ENCODE measurements around the gene MOCS2.
A peak's percentile ranks its signal among the peaks of the same experiment; 100 is the strongest.
"Not testable (repeated sequence)": the region's sequence is repeated elsewhere in the genome, so short reads cannot be mapped to it uniquely, and the experiment has no call there.

The MOCS2 gene, protein sequence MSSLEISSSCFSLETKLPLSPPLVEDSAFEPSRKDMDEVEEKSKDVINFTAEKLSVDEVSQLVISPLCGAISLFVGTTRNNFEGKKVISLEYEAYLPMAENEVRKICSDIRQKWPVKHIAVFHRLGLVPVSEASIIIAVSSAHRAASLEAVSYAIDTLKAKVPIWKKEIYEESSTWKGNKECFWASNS

DNA sequence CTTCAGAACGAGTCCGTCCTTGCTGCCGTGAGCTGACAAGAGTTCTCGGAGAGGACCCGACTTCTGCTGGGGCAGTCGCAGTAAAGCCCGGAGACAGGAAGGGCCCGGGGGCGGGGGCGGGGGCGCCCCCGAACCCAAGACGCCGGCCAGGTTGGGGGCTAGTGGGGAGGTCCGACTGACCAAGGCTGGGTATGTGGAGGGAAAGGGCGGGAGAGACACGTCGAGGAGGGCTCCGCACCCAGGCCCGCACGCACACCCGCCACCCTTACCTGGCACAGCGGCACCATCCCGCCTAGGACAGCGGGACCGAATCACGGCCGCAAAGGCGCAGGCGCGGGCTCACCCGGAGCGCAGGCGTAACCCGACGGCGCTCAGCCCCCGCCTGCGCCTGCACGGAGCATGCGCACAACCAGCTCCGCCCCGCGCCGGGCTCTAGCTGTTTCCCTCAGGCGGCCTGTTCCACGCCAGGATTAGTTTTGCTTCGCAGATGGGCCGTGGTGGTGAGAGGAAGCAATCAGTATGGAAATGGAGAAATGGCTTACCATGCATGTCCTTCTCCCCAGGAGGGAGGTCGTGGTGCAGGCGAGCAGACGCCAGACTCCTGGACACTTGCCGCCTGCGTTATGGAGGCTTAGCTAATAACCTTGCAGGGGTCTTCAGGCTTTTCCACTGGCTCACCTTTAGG is at the start of gene MOCS2:
Gene MOCS2, minus strand, starts transcription at position 315 of the 685 bp plus-strand sequence. CDS start 2,583 bp downstream, outside the sequence.
- peak; percentile 49 for DNase-seq (ENCODE audit: low read depth)

DNA sequence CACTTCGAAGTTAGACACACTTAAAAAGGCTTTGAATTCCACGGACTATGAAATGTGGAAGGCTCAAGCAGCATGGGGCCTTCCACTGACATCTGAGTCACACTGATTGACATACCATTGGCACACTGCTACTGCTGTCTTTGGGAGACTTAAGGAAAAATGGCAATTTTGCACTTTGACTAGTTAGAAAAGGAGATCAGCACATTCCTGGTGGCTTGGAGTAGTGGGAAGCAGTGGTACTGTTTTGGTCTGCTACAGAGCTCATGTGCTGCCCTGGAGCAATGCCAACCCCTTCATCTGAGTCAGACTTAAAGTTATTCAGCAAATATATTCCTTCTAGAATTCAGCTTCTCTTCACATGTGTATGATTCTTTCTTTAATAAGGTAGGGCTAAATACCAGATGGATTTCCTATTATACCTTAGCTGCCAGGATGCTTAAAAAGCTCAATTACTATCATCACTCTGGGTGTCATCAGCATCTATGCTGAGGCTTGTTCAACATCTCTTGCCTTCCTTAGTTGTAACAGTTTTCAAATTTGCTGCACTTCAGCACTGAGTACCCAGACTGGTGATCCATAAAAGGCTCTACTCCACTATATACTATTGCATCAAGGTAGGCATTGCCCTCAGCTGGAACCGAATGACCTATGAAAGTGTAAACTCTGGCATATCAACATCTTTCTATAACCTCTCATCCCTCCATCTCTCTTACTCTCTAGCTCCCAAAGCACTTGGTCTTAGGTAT is 42.3 kb upstream of the MOCS2 start:
- DNase-seq (ENCODE audit: low read depth): peak; percentile 74

DNA sequence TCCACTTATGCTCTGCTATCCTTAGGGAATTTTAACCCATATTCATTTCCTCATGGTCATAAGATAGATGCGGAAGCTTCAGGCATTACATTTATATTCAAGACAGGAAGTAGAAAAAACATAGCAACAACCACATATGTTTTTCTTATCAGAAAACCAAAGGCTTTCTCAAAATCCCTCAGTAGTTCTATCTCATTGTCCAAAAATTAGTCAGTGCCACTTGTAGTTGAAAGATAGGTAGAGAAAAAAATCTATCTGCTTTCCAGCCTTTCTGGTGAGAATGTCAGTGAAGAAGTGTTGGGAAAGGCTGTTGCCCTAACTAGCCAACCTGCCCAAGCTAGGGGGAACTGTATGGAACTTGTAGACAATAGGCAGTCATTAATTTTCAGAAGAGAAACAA is 23.5 kb upstream of the MOCS2 start:
- no peak for DNase-seq (ENCODE audit: low read depth)

DNA sequence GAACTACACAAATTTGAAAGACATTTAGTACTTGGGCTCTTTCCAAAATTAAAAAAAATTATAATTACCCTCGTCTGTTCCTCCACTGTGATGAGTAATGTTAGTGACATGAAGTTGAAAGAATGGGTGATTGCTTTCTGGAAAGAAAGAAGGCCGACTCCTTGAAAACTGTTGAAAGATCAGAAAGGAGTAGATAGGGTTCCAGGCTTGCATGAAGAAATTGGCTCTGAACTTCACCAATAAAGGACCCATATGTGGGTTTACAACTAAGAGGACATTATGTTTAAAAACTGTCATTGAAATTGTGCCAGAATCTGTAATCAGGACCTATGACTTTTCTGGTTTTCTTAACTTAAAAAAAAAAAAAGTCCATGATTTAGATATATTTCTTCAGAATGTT is 20.7 kb upstream of the MOCS2 start:
- DNase-seq (ENCODE audit: low read depth): no peak

DNA sequence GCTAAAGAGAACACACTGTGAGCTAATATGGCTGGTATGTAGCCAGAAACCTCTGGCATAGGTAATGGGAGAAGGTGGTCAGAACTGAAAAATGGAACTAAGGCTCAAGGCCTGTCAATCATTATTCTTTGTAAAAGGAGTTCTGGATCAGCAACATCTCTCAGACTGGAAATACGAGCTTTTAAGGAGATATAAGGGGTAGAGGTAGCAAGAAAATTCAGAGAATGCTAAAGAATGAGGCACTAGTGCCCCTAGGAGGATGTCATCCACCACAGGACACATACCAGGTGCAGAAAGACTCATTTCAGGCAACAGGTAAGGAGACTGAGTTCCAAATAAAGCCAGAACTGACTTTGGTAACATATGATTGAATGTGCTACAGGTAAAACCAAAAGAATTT is 18.9 kb upstream of the MOCS2 start:
- no peak for DNase-seq (ENCODE audit: low read depth)

DNA sequence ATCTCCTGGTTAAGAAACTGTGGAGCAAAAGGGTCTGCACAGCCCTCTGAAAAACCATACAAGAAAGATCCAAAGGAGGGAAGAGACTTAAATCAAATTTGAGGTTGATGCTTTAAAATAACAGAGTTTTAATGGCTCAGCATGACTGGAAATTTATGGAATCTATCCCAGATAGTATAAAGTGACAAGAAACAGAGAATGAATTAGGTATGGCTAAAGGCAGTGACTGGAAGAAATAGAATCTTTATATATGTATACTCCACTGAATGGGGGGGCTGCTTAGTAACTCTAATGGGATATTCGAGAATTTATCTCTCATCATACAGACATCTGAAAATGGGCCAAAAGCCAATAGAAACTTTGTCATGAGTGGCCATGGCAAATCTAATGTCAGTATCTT is 17.6 kb upstream of the MOCS2 start:
- DNase-seq (ENCODE audit: low read depth): no peak

DNA sequence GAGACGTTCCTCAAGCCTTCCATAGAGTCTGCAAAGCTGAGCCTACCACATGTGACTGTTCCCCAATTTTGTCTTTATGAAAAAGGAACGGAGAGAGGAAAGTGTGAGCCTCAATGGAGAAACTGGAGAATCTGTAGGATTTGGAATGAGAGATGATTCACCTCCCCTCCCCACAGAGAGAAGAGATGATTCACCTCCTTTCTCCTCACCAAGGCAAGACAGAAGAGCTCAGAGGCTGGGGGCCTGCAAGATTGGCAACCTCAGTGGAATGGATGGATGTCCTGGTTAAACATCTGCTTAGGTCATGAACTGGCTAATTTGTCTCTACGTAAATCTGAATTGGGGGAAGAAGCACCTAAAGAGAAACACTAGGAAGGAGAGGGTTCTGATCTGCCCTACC is 17.0 kb upstream of the MOCS2 start:
- peak; percentile 35 for DNase-seq (ENCODE audit: low read depth)

DNA sequence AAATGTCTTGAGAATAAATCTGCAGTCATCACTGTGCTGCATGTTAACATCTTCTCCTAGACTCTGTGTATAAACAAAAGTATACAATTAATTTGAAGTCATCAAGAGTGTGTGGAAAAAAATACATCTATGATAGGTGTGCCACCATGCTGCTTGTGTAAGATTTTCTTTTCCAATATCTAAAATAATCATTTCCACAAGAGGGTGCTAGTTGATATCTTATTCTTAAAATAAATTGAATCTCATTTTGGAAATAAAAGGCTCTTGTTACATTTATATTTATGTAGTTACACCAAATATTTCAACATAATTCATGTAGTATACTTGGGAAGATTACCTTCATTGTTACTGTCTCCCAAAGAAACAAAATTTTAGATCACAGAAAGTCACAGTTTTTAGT is 14.1 kb upstream of the MOCS2 start:
- DNase-seq (ENCODE audit: low read depth): no peak

DNA sequence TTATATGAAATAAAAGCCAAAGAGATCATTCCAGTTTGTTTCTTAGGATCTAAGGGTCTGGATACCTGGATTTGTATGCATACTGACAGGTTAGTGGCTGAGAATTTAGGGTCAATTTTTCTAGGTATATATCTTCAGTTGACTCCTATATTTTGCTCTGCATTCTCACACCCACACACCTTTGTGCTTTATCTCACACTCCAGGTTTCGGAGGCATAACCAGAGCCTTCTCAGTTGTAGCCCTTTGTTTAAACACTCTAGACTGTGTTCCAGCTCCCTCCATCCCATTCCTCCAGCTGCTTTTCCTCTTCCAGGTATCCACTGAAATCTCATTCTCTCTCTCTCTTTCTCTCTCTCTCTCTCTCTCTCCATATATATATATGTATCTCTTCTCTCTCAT is 10.6 kb upstream of the MOCS2 start:
- no peak for DNase-seq (ENCODE audit: low read depth)

DNA sequence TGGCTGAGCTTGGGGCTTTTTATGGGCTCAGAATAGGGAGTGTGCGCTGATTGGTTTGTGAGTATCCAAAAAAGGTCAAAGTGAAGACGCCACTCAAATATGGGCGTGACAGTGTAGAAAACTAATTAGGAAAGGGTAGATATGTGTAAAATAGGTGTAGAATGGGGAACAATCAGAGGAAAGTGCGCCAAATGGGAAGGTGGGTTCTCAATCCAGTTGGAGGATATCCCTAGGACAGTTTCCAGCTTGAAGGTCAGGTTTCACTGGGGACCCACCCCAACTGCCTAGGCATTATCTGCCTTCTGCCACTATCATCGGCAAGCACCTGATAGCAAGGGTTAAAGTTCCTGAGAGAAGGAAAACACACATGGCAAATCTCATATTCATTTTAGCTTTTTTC is 9.3 kb upstream of the MOCS2 start:
- no peak for DNase-seq (ENCODE audit: low read depth)

DNA sequence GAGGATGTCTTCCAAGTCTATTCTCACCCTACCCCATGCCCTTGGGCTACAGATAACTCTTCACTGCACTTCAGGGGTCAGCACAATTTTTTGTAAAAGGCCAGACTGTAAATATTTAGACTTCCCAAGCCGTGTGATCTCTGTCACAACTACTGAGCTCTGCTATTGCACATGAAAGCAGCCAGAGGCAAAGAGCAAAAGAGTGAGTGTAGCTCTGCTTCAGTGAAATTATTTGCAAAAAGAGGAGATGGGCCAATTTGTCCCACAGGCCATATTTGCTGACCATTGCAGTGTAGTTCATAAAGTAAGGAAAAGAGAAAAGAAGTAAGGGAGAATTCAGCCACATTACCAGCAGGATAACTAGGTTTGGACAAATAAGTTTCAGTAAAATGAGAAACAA is 7.0 kb upstream of the MOCS2 start:
- DNase-seq (ENCODE audit: low read depth): no peak

DNA sequence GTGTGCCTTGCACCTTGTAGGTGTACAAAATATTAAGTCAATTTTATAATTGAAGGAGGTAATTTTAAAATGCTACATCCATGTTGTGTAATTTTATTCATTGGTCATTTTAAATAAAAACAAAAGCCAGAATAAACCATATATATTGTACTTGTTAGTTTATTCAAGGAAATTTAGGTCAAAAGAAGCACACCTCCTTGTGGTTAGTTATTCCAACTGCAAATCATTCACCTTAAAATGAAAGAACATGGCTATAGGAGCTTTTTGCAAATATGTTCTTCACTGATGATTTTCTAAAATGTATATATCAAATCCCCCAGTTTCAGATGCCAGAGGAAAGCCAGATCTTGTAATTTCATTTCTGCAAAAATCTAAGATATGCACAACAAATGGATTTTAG is 5.4 kb upstream of the MOCS2 start:
- DNase-seq (ENCODE audit: low read depth): no peak

DNA sequence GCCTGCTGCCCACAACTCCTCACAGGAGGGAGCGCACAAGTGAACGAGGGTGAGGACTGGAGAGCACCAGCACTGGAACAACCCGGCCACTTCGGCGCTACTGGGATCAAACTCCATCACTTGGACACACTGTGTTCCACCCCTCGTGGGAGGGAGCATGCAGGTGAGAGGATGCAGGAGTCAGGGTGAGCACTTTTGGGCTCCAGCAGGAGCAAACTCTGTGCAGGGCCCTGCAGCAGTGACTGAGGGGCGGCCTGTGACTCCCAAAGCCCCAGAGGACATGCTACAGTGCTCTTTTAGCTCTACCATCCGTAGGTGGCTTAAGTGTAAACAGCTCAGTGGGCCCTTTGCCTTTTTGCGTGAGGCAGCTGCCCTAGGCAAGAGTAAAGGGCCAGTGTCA is 4.4 kb upstream of the MOCS2 start:
- no peak for DNase-seq (ENCODE audit: low read depth)

DNA sequence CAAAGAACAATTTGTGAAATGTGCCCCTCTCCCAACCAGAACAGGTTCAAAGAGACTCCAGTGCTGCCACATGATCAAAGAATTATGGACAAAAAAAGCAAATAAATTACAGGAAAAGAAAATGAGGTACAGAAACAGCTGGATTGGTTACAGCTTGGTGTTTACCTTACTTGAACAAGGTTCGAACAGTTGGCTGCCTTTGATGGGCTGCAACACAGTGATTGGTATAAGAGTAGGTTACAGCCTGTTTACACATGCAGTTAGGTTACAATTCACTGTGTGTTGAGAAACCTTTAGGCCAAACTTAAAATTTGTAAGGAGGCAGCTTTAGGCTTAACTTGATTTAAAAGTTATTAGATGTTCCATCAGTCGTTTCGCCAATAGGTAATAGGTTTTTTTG is 3.4 kb upstream of the MOCS2 start:
- DNase-seq (ENCODE audit: low read depth): no peak

DNA sequence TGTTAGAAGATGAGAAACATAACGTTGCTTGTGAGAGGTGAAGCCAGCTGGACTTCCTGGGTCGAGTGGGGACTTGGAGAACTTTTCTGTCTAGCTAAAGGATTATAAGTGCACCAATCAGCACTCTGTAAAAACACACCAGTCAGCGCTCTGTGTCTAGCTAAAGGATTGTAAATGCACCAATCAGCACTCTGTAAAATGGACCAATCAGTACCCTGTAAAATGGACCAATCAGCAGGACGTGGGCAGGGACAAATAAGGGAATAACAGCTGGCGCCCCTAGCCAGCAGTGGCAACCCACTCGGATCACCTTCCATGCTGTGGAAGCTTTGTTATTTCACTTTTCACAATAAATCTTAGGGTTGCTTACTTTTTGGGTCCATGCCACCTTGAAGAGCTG is 2.8 kb upstream of the MOCS2 start:
- DNase-seq (ENCODE audit: low read depth): not testable (repeated sequence)

DNA sequence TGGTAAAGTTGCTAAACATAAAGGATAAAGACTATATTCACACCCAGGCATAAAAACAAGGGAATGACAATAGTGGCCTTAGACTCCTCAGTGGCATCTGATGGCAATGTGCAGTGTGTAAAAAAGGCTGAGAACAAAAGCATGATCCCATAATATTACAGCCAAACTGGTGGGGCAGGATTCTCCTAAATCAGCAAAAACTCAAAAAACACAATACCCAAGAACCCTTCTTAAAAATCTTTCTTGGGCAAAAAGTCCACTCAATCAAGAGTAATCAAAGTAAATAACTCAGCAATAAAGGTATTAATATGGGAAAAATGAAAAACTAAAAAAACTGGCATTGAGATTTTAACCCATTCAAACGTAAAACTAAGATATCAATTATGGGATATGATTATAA is 1.6 kb upstream of the MOCS2 start:
- no peak for DNase-seq (ENCODE audit: low read depth)

DNA sequence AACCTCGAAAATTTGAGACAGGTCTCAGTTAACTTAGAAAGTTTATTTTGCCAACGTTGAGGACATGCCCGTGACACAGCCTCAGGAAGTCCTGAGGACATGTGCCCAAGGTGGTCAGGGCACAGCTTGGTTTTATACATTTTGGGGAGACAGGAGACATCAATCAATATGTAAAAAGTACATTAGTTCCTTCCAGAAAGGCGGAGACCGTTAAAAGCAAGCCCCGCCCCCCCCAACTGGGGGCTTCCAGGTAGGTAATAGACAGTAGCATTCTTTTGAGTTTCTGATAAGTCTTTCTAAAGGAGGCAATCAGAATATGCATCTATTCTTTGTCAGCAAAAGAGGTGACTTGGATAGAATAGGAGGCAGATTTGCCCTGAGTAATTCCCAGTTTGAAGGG is 599 bp upstream of the MOCS2 start:
- no peak for DNase-seq (ENCODE audit: low read depth)

DNA sequence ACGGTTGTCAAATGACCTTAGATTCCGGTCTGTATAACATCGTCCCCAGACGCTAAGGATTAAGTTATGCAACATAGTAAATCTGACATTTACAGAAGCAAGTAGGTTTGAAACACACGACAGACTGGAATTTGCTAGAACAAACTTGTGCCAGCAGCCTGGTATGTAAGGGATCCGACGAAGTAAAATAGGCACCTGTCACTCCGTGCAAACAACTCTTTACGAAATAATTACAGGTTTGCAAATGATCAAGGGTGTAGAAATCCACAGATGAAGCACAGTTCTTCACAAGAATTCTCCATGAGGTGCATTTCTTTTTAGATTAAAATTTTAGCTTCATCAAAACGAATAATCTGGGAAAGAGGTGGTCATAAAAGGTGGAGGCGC is 508 bp downstream of the MOCS2 start:
- DNase-seq (ENCODE audit: low read depth): no peak

DNA sequence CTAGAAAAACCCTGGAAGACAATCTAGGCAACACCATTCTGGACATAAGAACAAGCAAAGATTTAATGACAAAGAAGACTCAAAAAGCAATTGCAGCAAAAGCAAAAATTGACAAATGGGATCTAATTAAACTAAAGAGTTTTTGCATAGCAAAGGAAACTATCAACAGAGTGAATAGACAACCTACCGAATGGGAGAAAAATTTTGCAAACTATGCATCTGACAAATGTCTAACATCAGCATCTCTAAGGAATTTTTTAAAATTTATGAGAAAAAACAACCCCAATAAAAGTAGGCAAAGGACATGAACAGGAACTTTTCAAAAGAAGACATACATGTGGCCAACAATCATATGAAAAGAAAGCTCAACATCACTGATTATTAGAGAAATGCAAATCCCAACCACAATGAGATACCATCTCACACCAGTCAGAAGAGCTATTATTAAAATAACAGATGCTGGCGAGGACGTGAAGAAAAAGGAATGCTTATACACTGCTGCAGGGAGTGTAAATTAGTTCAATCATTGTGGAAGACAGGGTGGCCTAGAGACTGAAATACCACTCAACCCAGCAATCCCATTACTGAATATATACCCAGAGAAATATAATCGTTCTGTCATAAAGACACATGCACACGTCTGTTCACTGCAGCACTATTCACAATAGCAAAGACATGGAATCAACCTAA is 3.8 kb downstream of the MOCS2 start:
- DNase-seq (ENCODE audit: low read depth): no peak

DNA sequence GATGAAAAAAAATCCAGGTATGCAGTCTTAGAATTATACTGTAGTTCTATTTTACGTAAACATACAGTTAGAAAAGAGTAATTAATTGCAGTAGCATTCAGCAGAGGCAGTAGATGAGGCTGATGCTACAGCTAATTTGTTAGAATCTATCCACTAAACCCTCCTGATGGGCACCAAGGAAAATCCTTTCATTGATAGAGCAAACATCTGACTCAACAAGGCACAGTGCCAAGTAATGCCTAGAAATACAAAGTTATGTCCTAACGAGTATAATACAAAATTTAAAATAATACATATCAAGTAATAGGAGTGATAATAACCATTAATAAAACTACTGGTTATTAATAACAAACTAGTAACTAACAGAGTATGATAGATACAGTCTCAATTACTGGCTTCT is 9.0 kb downstream of the MOCS2 start:
- DNase-seq (ENCODE audit: low read depth): no peak

DNA sequence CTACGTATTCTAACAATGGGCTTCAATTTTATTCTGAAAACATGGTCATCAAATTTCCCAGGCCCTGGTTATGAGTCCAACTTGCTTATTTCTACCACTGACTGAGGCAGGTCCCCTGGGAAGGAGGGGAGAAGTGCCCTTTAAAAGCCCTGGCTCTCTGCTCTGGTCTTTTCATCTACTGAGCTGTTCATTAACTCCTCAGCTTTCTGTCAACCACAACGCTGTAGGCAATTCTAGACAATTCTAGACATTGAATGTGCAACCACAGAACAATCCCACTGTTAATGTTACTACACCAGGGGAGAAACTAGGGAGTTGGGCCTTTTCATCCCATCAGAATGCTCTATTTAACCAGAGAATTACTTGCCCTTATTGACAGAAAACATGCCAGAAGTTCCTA is 10.0 kb downstream of the MOCS2 start:
- no peak for DNase-seq (ENCODE audit: low read depth)

DNA sequence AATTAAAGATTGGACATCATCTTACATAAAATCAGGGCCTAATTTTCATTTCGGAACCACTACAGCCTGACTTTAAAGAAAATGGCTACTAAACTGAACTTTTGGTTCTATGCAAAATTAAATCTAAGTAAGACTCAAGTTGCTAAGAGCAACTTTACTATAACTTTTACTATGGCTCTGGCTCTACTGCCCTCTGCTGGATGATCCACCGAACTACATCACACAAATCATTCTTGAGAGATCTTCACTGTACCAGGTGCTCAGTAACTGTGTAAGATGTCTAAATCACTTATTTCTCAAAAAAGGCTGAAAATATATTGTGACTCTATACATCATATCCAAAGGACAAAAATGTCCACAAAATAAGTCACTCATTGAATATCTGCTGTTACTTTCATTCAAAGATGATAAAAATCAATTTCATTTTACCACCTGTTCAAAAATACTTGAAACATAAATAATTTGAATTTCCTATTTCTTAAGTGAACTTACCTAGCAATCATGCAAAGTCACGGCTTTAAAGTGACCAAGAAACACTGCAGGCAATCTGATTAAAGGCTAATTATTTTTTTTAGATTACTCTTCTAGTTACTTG is 13.5 kb downstream of the MOCS2 start:
- DNase-seq (ENCODE audit: low read depth): peak; percentile 35

DNA sequence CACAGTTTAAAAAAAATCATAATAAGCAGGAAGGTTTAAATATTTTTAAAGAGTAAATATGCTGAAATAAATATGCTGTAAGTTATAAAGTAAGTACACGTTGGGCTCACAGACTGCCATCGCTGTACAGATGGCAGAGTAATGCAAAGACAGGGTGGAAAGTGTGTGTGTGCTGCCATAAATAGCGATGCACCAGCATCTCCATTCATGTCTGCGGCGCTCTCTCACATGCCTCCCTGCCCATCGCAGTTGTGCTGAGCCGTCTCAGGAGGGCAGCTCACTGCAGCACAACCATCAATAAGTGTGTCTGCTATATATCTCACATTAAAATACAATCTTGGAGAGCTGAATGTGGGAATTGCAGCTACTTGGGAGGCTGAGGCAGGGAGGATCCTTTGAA is 14.3 kb downstream of the MOCS2 start:
- DNase-seq (ENCODE audit: low read depth): no peak

Data from non-pigmented ciliary epithelial cell (primary cell).